Mesenchymal stem cell (in vitro differentiated cells and primary cell): ENCODE results near the gene BBS10. TPM values are rescaled to one million over a fixed set of nuclear protein-coding genes. Genes with fewer than 3 reads are reported as not detected.
A peak's percentile ranks its signal among the peaks of the same experiment; 100 is the strongest.

ENCODE experiments used
- DNase-seq: peaks from one replicate; pipeline ENCODE4 v3.0.0-alpha.2; 2013
- H2AFZ ChIP-seq: one replicate; pipeline ENCODE4 v1.6.1; 2013; ENCODE audit warnings: low read depth, mild to moderate bottlenecking, control low read depth, inconsistent platforms, low read length, moderate library complexity
- H2AK5ac ChIP-seq: 2 replicates; pipeline ENCODE4 v1.6.1; 2013; ENCODE audit warnings: low read length, moderate library complexity, mild to moderate bottlenecking, inconsistent platforms; ENCODE audit not compliant: severe bottlenecking
- H2BK120ac ChIP-seq: one replicate; pipeline ENCODE4 v1.6.1; 2013; ENCODE audit warnings: low read depth, mild to moderate bottlenecking, inconsistent platforms, low read length, moderate library complexity
- H2BK12ac ChIP-seq, 2 experiments: one replicate each; pipeline ENCODE4 v1.6.1; 2013; ENCODE audit warnings: inconsistent platforms in 2 of 2, low read length in 2 of 2, mild to moderate bottlenecking in 2 of 2, moderate library complexity in 2 of 2, control low read depth in 1 of 2
- H2BK15ac ChIP-seq: one replicate; pipeline ENCODE4 v1.6.1; 2013; ENCODE audit warnings: mild to moderate bottlenecking, low read depth, inconsistent platforms; ENCODE audit not compliant: poor library complexity, severe bottlenecking
- H2BK5ac ChIP-seq: 2 replicates; pipeline ENCODE4 v1.6.1; 2013; ENCODE audit warnings: low read depth, mild to moderate bottlenecking, low read length, control low read depth, inconsistent platforms; ENCODE audit not compliant: poor library complexity, severe bottlenecking
- H3K14ac ChIP-seq, 2 experiments: one replicate each; pipeline ENCODE4 v1.6.1; 2013; ENCODE audit warnings: inconsistent platforms in 2 of 2, low read length in 2 of 2, control low read depth in 1 of 2, mild to moderate bottlenecking in 1 of 2, moderate library complexity in 1 of 2
- H3K18ac ChIP-seq, 2 experiments: one replicate each; pipeline ENCODE4 v1.6.1; 2013; ENCODE audit warnings: inconsistent platforms in 2 of 2, low read length in 2 of 2, control low read depth in 1 of 2, low read depth in 1 of 2, mild to moderate bottlenecking in 1 of 2
- H3K23ac ChIP-seq, 2 experiments: one replicate each; pipeline ENCODE4 v1.6.1; 2013; ENCODE audit warnings: inconsistent platforms in 2 of 2, low read length in 2 of 2, mild to moderate bottlenecking in 2 of 2, moderate library complexity in 2 of 2, control low read depth in 1 of 2
- H3K27ac ChIP-seq: 2 replicates; pipeline ENCODE4 v1.5.1; 2013; ENCODE audit warnings: mild to moderate bottlenecking, moderate library complexity, low read length, control low read depth, inconsistent platforms; ENCODE audit not compliant: poor library complexity, severe bottlenecking
- H3K27me3 ChIP-seq, 2 experiments: 2 replicates each; pipeline versions ENCODE4 v1.6.1 to v1.7.0; 2013; ENCODE audit warnings: low read length in 2 of 2, mild to moderate bottlenecking in 2 of 2, moderate library complexity in 2 of 2, control low read depth in 1 of 2, inconsistent platforms in 1 of 2; ENCODE audit not compliant: control insufficient read depth in 1 of 2, insufficient read depth in 1 of 2
- H3K36me3 ChIP-seq, 2 experiments: 2 replicates each; pipeline versions ENCODE4 v1.6.1 to v1.7.0; 2013; ENCODE audit warnings: low read length in 2 of 2, control low read depth in 1 of 2, inconsistent platforms in 1 of 2, low read depth in 1 of 2, mild to moderate bottlenecking in 1 of 2; ENCODE audit not compliant: insufficient read depth in 2 of 2, control insufficient read depth in 1 of 2
- H3K4ac ChIP-seq, 2 experiments: one replicate each; pipeline ENCODE4 v1.6.1; 2013; ENCODE audit warnings: inconsistent platforms in 2 of 2, low read length in 2 of 2, mild to moderate bottlenecking in 2 of 2, moderate library complexity in 2 of 2, control low read depth in 1 of 2, low read depth in 1 of 2
- H3K4me1 ChIP-seq: 2 replicates; pipeline ENCODE4 v1.6.1; 2013; ENCODE audit warnings: low read depth, low read length, control low read depth; ENCODE audit not compliant: control insufficient read depth, insufficient read depth
- H3K4me2 ChIP-seq: 2 replicates; pipeline ENCODE4 v1.6.1; 2013; ENCODE audit warnings: low read length, mild to moderate bottlenecking, inconsistent platforms; ENCODE audit not compliant: poor library complexity, severe bottlenecking
- H3K4me3 ChIP-seq, 2 experiments: 2 replicates each; pipeline versions ENCODE4 v1.5.1 to v1.7.0; 2013; ENCODE audit warnings: low read length in 2 of 2, mild to moderate bottlenecking in 2 of 2, control low read depth in 1 of 2, low read depth in 1 of 2; ENCODE audit not compliant: insufficient read depth in 1 of 2
- H3K79me1 ChIP-seq: replicated peaks from 2 replicates; pipeline ENCODE4 v1.6.1; 2013; ENCODE audit warnings: mild to moderate bottlenecking, control low read depth, low read length, inconsistent platforms; ENCODE audit not compliant: poor library complexity, severe bottlenecking
- H3K9ac ChIP-seq: 2 replicates; pipeline ENCODE4 v1.7.0; 2013; ENCODE audit warnings: mild to moderate bottlenecking, low read length, moderate library complexity
- H3K9me3 ChIP-seq: 2 replicates; pipeline ENCODE4 v1.7.0; 2013; ENCODE audit warnings: mild to moderate bottlenecking, low read length; ENCODE audit not compliant: control insufficient read depth
- H4K8ac ChIP-seq: one replicate; pipeline ENCODE4 v1.6.1; 2013; ENCODE audit warnings: inconsistent platforms, mild to moderate bottlenecking, low read length, moderate library complexity
- H4K91ac ChIP-seq: one replicate; pipeline ENCODE4 v1.6.1; 2013; ENCODE audit warnings: mild to moderate bottlenecking, low read length, inconsistent platforms
- WGBS: methylation state at CpG from one replicate; pipeline ENCODE4 v1.1.7; 2013; ENCODE audit warnings: mixed read lengths; 5-methylcytosine and 5-hydroxymethylcytosine counted together
- polyA plus RNA-seq, 2 experiments: library from polyadenylated mRNA; stranded (reverse); fragments of 200-250 nt; gene quantifications; one replicate each; pipeline ENCODE4 v1.2.3, GENCODE V29; 2013

The BBS10 gene
- polyA plus RNA-seq (2013, experiment 1 of 2): 5.0 TPM
- polyA plus RNA-seq (2013, experiment 2 of 2): 5.1 TPM

GRCh38 chr12:76348079-76348901 lies at the start of gene BBS10:
Gene BBS10 (minus strand): TSS chr12:76348415. CDS start chr12:76348358, 57 bp downstream.
- Histone ChIP-seq H2BK12ac (peak within 1 kb of the TSS in 1 of 2 experiments; percentile 39), H3K27ac (peak within 1 kb of the TSS; percentile 97), H4K8ac (peak within 1 kb of the TSS; percentile 78), H2AK5ac (peak within 1 kb of the TSS; percentile 4), H4K91ac (peak within 1 kb of the TSS; percentile 83), H3K14ac (peak within 1 kb of the TSS in 1 of 2 experiments; percentile 53), H2AFZ (peak within 1 kb of the TSS; percentile 54), H3K9me3 (no peaks in the 10 kb centered on the region), H3K4me1 (peaks cover 1% of the 10 kb centered on the region), H2BK120ac (no peak within 1 kb of the TSS), H3K4me2 (peak within 1 kb of the TSS; percentile 73), H2BK15ac (peak within 1 kb of the TSS; percentile 56), H3K23ac (no peak within 1 kb of the TSS), H3K36me3 (peaks cover 0 to 18% of the 10 kb centered on the region in 2 experiments), H3K4me3 (peak within 1 kb of the TSS; percentile 87 to 89), H3K18ac (peak within 1 kb of the TSS; percentile 40 to 96), H3K4ac (peak within 1 kb of the TSS; percentile 76 to 98), H3K9ac (peak within 1 kb of the TSS; percentile 91), H3K79me1 (peaks cover 6% of the 10 kb centered on the region), H2BK5ac (peak within 1 kb of the TSS; percentile 86), H3K27me3 (no peaks in the 10 kb centered on the region)
- WGBS: 5% methylated on average over 49 of the region's 49 CpGs
- DNase-seq: peak; percentile 92

GRCh38 chr12:76391461-76391860 lies 43.2 kb upstream of the BBS10 start:
- H2BK120ac ChIP-seq: no peak overlapping the region
- no peak overlapping the region for H3K18ac ChIP-seq
- WGBS: no CpG with 5 or more reads among the region's 1 CpG
- H2AK5ac ChIP-seq: no peak overlapping the region
- no peak overlapping the region for H3K23ac ChIP-seq
- no peak overlapping the region for H3K4me2 ChIP-seq
- H3K4ac ChIP-seq: no peak overlapping the region
- no peaks in the 10 kb centered on the region for H3K9me3 ChIP-seq
- no peak overlapping the region for H2BK5ac ChIP-seq
- H2AFZ ChIP-seq: no peak overlapping the region
- no peak overlapping the region for H2BK15ac ChIP-seq
- peaks cover 1 to 90% of the 10 kb centered on the region in 2 experiments for H3K36me3 ChIP-seq
- H3K4me1 ChIP-seq: no peaks in the 10 kb centered on the region
- no peak overlapping the region for H3K14ac ChIP-seq
- H3K79me1 ChIP-seq: no peaks in the 10 kb centered on the region
- no peak overlapping the region for H3K27ac ChIP-seq
- no peaks in the 10 kb centered on the region for H3K27me3 ChIP-seq
- H4K8ac ChIP-seq: no peak overlapping the region
- no peak overlapping the region for H3K9ac ChIP-seq
- H4K91ac ChIP-seq: no peak overlapping the region
- DNase-seq: no peak
- no peak overlapping the region for H2BK12ac ChIP-seq
- H3K4me3 ChIP-seq: no peak overlapping the region

- no peak overlapping the region for H3K4ac ChIP-seq
- no peak overlapping the region for H2AFZ ChIP-seq
- WGBS: 96% methylated on average over 2 of the region's 2 CpGs
- no peaks in the 10 kb centered on the region for H3K9me3 ChIP-seq
- H2BK5ac ChIP-seq: no peak overlapping the region
- no peak overlapping the region for H2BK120ac ChIP-seq
- no peak overlapping the region for H2AK5ac ChIP-seq
- H3K27me3 ChIP-seq: no peaks in the 10 kb centered on the region
- no peak overlapping the region for H3K4me3 ChIP-seq
- H4K91ac ChIP-seq: no peak overlapping the region
- no peak overlapping the region for H3K14ac ChIP-seq
- H2BK12ac ChIP-seq: no peak overlapping the region
- peaks cover 0 to 98% of the 10 kb centered on the region in 2 experiments for H3K36me3 ChIP-seq
- H4K8ac ChIP-seq: no peak overlapping the region
- no peak overlapping the region for H2BK15ac ChIP-seq
- H3K18ac ChIP-seq: no peak overlapping the region
- no peak overlapping the region for H3K27ac ChIP-seq
- no peak overlapping the region for H3K9ac ChIP-seq
- no peak overlapping the region for H3K4me2 ChIP-seq
- no peak for DNase-seq
- H3K79me1 ChIP-seq: no peaks in the 10 kb centered on the region
- no peak overlapping the region for H3K23ac ChIP-seq
- no peaks in the 10 kb centered on the region for H3K4me1 ChIP-seq
Observed at GRCh38 chr12:76387614-76388013, 39.4 kb upstream of the BBS10 start.

- Histone ChIP-seq H3K18ac (no peak overlapping the region), H3K4me2 (no peak overlapping the region), H3K4ac (no peak overlapping the region)
Observed at GRCh38 chr12:76384560-76384959, 36.3 kb upstream of the BBS10 start.

More at GRCh38 chr12:76384560-76384959, 36.3 kb upstream of the BBS10 start:
- no peak overlapping the region for H3K14ac ChIP-seq
- H4K91ac ChIP-seq: no peak overlapping the region
- no peak overlapping the region for H3K23ac ChIP-seq
- 97% methylated on average over 2 of the region's 2 CpGs for WGBS
- H3K4me1 ChIP-seq: no peaks in the 10 kb centered on the region
- no peak overlapping the region for H2AFZ ChIP-seq
- H2BK12ac ChIP-seq: no peak overlapping the region
- no peak for DNase-seq
- no peak overlapping the region for H4K8ac ChIP-seq
- no peak overlapping the region for H2BK15ac ChIP-seq
- H2AK5ac ChIP-seq: no peak overlapping the region
- H2BK5ac ChIP-seq: no peak overlapping the region
- no peaks in the 10 kb centered on the region for H3K27me3 ChIP-seq
- no peaks in the 10 kb centered on the region for H3K9me3 ChIP-seq
- no peaks in the 10 kb centered on the region for H3K79me1 ChIP-seq
- H3K36me3 ChIP-seq: peaks cover 0 to 88% of the 10 kb centered on the region in 2 experiments
- no peak overlapping the region for H3K27ac ChIP-seq
- H3K4me3 ChIP-seq: no peak overlapping the region
- H3K9ac ChIP-seq: no peak overlapping the region
- no peak overlapping the region for H2BK120ac ChIP-seq
